MM.1S (cell line): ENCODE results near the gene CDK11B.
A peak's percentile ranks its signal among the peaks of the same experiment; 100 is the strongest.

Experiments
- DNase-seq: peaks from one replicate; pipeline ENCODE4 v3.0.0-alpha.2; 2015
- H2AFZ ChIP-seq: fragments of 300-600 bp; sonication (generic); 2 replicates; pipeline ENCODE4 v1.6.0; 2016; ENCODE audit warnings: antibody characterized with exemption, low read length
- H3F3A ChIP-seq: fragments of 300-600 bp; sonication (generic); 2 replicates; pipeline ENCODE4 v1.6.1; 2016; ENCODE audit warnings: mild to moderate bottlenecking, antibody characterized with exemption, low read length, moderate library complexity, mixed read lengths; ENCODE audit not compliant: insufficient read depth
- H3K27ac ChIP-seq: fragments of 300-600 bp; sonication (generic); 2 replicates; pipeline ENCODE4 v1.5.1; 2016; ENCODE audit warnings: mild to moderate bottlenecking, low read length
- H3K27me3 ChIP-seq: fragments of 300-600 bp; sonication (generic); replicated peaks from 2 replicates; pipeline ENCODE4 v1.6.0; 2016; ENCODE audit warnings: low read length; ENCODE audit not compliant: insufficient read depth
- H3K36me3 ChIP-seq: fragments of 300-600 bp; sonication (generic); replicated peaks from 2 replicates; pipeline ENCODE4 v1.6.1; 2016; ENCODE audit warnings: mild to moderate bottlenecking, low read length, mixed read lengths; ENCODE audit not compliant: insufficient read depth
- H3K4me1 ChIP-seq: fragments of 300-600 bp; sonication (generic); 2 replicates; pipeline ENCODE4 v1.6.1; 2016; ENCODE audit warnings: low read length, mixed read lengths
- H3K4me2 ChIP-seq: fragments of 300-600 bp; sonication (generic); 2 replicates; pipeline ENCODE4 v1.6.0; 2016; ENCODE audit warnings: low read depth, low read length
- H3K4me3 ChIP-seq: fragments of 300-600 bp; sonication (generic); 2 replicates; pipeline ENCODE4 v1.5.1; 2016; ENCODE audit warnings: low read length, mixed read lengths
- H3K79me2 ChIP-seq: fragments of 300-600 bp; sonication (generic); 2 replicates; pipeline ENCODE4 v1.6.1; 2016; ENCODE audit warnings: mixed run types, low read length, mixed read lengths
- H3K9ac ChIP-seq: fragments of 300-600 bp; sonication (generic); 2 replicates; pipeline ENCODE4 v1.6.1; 2016; ENCODE audit warnings: low read length, mixed read lengths
- H3K9me2 ChIP-seq: fragments of 300-600 bp; sonication (generic); replicated peaks from 2 replicates; pipeline ENCODE4 v1.6.1; 2016; ENCODE audit warnings: mild to moderate bottlenecking, low read length, mixed read lengths; ENCODE audit not compliant: insufficient read depth
- H3K9me3 ChIP-seq: fragments of 300-600 bp; sonication (generic); replicated peaks from 2 replicates; pipeline ENCODE4 v1.6.1; 2016; ENCODE audit warnings: mild to moderate bottlenecking, low read length, mixed read lengths; ENCODE audit not compliant: insufficient read depth
- H4K20me1 ChIP-seq: fragments of 300-600 bp; sonication (generic); 2 replicates; pipeline ENCODE4 v1.6.1; 2016; ENCODE audit warnings: mild to moderate bottlenecking, low read length, moderate library complexity, mixed read lengths; ENCODE audit not compliant: insufficient read depth
- EZH2 ChIP-seq: fragments of 300-600 bp; sonication (generic); optimal IDR thresholded peaks from 2 replicates; pipeline ENCODE3; 2017; ENCODE audit warnings: low read depth, mild to moderate bottlenecking, antibody characterized with exemption, low read length, mixed read lengths
- EZH2phosphoT487 ChIP-seq: fragments of 300-600 bp; sonication (generic); IDR thresholded peaks from 2 replicates; pipeline ENCODE4 v1.6.1; 2018; ENCODE audit warnings: antibody characterized with exemption, low read length
- TF ChIP-seq, protein P1 (sequence below): fragments of 300-600 bp; sonication (generic); IDR thresholded peaks from 2 replicates; pipeline ENCODE4 v1.5.1; 2016; ENCODE audit warnings: antibody characterized with exemption, low read length, mixed read lengths

The CDK11B gene

DNA sequence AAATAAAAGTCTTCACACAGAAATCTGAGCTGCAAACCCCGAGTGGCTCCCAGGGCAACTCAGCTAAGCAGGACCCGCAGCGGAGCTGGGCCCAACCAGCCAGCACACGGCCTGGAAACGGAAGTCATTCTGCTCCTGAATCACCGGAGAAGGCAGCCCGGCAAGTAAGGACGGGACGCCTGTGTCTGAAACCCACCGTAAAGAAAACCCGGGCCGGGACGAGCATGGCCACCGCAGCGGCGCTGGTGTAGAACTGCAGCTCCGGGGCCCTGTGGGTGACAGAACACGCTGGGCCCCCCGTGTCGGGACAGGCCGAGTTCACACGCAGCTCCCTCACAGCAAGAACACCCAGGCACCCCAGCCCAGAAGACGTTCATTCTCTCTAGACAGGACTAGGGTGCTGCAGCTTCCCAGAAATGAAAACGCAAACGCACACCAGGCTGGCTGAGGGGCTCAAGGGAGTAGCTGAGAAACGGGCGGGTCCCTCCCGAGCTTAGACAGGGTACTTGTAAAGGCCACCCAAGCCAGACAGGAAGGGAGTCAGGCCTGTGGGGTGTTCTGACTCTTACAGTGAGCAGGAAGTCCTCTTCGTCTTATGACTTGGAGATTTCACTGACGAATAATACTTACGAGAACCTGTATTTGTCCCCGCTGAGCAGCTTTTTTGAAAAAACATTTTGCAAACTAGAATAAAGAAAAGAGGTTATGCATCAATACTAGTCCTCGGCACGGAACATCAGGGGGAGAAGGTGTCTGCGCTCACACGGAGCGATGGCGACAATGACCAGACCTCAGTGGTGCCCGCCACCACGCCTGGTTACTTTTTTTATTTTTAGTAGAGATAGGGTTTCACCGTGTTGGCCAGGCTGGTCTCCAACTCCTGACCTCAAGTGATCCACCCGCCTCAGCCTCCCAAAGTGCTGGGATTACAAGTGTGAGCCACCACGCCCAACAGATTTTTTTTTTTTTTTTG lies 10.9 kb upstream of the CDK11B start:
- Histone ChIP-seq H3F3A (no peaks in the 10 kb centered on the region), H3K4me3 (no peak overlapping the region), H3K27ac (no peak overlapping the region), H4K20me1 (no peaks in the 10 kb centered on the region), H2AFZ (no peak overlapping the region), H3K4me1 (no peaks in the 10 kb centered on the region), H3K9me2 (no peaks in the 10 kb centered on the region), H3K9me3 (no peaks in the 10 kb centered on the region), H3K9ac (no peak overlapping the region), H3K79me2 (0 out of 2 replicates have a peak, but pooled peaks cover 5% of the 10 kb centered on the region), H3K27me3 (no peaks in the 10 kb centered on the region), H3K4me2 (no peak overlapping the region), H3K36me3 (no peaks in the 10 kb centered on the region)
- no peak for DNase-seq
- no peak for TF ChIP-seq EZH2
- TF ChIP-seq EZH2phosphoT487: no peak
- TF ChIP-seq, protein P1, sequence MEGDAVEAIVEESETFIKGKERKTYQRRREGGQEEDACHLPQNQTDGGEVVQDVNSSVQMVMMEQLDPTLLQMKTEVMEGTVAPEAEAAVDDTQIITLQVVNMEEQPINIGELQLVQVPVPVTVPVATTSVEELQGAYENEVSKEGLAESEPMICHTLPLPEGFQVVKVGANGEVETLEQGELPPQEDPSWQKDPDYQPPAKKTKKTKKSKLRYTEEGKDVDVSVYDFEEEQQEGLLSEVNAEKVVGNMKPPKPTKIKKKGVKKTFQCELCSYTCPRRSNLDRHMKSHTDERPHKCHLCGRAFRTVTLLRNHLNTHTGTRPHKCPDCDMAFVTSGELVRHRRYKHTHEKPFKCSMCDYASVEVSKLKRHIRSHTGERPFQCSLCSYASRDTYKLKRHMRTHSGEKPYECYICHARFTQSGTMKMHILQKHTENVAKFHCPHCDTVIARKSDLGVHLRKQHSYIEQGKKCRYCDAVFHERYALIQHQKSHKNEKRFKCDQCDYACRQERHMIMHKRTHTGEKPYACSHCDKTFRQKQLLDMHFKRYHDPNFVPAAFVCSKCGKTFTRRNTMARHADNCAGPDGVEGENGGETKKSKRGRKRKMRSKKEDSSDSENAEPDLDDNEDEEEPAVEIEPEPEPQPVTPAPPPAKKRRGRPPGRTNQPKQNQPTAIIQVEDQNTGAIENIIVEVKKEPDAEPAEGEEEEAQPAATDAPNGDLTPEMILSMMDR: no peak

DNA sequence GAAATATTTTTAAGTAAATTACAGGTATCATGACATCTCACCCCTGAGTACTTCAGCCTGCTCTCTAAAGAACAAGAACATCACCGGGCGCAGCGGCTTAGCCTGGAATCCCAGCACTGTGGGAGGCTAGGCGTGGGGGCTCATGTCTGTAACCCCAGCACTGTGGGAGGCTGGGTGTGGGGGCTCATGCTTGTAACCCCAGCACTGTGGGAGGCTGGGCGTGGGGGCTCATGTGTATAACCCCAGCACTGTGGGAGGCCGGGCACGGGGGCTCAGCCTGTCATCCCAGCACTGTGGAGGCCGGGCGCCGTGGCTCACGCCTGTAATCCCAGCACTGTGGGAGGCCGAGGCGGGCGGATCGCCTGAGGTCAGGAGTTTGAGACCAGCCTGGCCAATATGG lies 7.7 kb upstream of the CDK11B start:
- Histone ChIP-seq H2AFZ (no peak overlapping the region), H3K79me2 (no peaks in the 10 kb centered on the region), H3K27ac (no peak overlapping the region), H3K9me2 (no peaks in the 10 kb centered on the region), H3K4me3 (no peak overlapping the region), H3K9me3 (no peaks in the 10 kb centered on the region), H3K36me3 (no peaks in the 10 kb centered on the region), H3F3A (no peaks in the 10 kb centered on the region), H3K9ac (no peak overlapping the region), H4K20me1 (no peaks in the 10 kb centered on the region), H3K4me2 (no peak overlapping the region), H3K4me1 (no peaks in the 10 kb centered on the region), H3K27me3 (no peaks in the 10 kb centered on the region)
- TF ChIP-seq EZH2: no peak
- TF ChIP-seq, protein P1: no peak
- TF ChIP-seq EZH2phosphoT487: no peak
- DNase-seq: no peak

DNA sequence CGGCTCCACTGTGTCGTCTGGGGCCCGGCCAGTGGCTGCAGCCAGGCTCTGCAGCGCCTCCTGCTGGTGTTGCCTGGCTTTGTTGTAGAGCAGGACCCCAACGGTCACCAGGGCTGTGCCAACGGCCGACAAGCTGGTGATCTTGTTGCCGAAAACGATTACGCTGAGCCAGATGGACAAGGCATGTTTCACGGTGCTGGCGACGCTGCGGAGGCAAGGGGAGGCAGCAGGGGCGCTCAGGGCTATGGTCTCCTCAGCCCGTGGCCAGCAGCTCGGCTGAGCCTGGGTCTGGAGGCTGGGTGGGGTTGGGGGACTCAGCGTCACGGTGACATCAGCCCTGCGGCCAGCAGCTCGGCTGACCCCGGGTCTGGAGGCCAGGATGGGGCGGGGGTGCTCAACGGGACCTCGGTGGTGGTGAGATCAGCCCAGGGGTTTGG lies 7.0 kb upstream of the CDK11B start:
- no peaks in the 10 kb centered on the region for H3K9me3 ChIP-seq
- no peak overlapping the region for H2AFZ ChIP-seq
- TF ChIP-seq EZH2 (no peak), EZH2phosphoT487 (no peak)
- TF ChIP-seq, protein P1: peak; percentile 45
- no peak for DNase-seq
- H3K4me3 ChIP-seq: no peak overlapping the region
- no peaks in the 10 kb centered on the region for H3K27me3 ChIP-seq
- no peaks in the 10 kb centered on the region for H3K9me2 ChIP-seq
- H3K4me2 ChIP-seq: no peak overlapping the region
- H3K9ac ChIP-seq: no peak overlapping the region
- H3K36me3 ChIP-seq: no peaks in the 10 kb centered on the region
- no peaks in the 10 kb centered on the region for H4K20me1 ChIP-seq
- no peak overlapping the region for H3K27ac ChIP-seq
- no peaks in the 10 kb centered on the region for H3K79me2 ChIP-seq
- H3K4me1 ChIP-seq: no peaks in the 10 kb centered on the region
- no peaks in the 10 kb centered on the region for H3F3A ChIP-seq
